Ovary (tissue), 3 donors: ENCODE data around the gene PRKCH.

Experiments used
- CTCF ChIP-seq, 3 donors: fragments of 450-650 bp in 2 of 3; fragments of 200-600 bp in 1 of 3; IDR thresholded peaks; one replicate each; pipeline versions ENCODE4 v1.5.1 to v1.8.0; 2016 to 2022; ENCODE audit warnings: antibody characterized with exemption in 3 of 3, mild to moderate bottlenecking in 1 of 3
- EP300 ChIP-seq: sonication (generic); formaldehyde crosslinking; IDR thresholded peaks from one replicate; pipeline ENCODE4 v1.6.1; 2017; ENCODE audit warnings: antibody characterized with exemption
- POLR2A ChIP-seq: fragments of 450-650 bp; IDR thresholded peaks from one replicate; pipeline ENCODE4 v1.6.1; 2017; ENCODE audit warnings: antibody characterized with exemption, mild to moderate bottlenecking, moderate library complexity
- donor health status: DM: no; HTN: no; CAD: no.

GRCh38 chr14:61585598-61586543, 264.5 kb downstream of the PRKCH start:
- TF ChIP-seq CTCF (IDR thresholded peaks at IDR 0.05) (no peak), POLR2A (no peak), EP300 (peak; percentile 64)
